ENCODE results near the gene FAM241A.

GRCh38 chr4:112140536-112140935, 4.7 kb upstream of the FAM241A start:
- TF ChIP-seq CTCF (IDR thresholded peaks at IDR 0.05) (no peak), POLR2A (IDR thresholded peaks at IDR 0.05) (no peak), POLR2AphosphoS5 (IDR thresholded peaks at IDR 0.05) (no peak)
